HG03439 (cell line): ENCODE measurements around the gene HYAL1.
"Not testable (repeated sequence)": the region's sequence is repeated elsewhere in the genome, so short reads cannot be mapped to it uniquely, and the experiment has no call there.

ENCODE experiments used
- ATAC-seq: cut with Tn5 transposase; IDR thresholded peaks from one replicate; pipeline ENCODE4 v1.9.1; 2021; ENCODE audit warnings: mild to moderate bottlenecking, moderate library complexity; ENCODE audit not compliant: unreplicated experiment

HYAL1 gene

DNA sequence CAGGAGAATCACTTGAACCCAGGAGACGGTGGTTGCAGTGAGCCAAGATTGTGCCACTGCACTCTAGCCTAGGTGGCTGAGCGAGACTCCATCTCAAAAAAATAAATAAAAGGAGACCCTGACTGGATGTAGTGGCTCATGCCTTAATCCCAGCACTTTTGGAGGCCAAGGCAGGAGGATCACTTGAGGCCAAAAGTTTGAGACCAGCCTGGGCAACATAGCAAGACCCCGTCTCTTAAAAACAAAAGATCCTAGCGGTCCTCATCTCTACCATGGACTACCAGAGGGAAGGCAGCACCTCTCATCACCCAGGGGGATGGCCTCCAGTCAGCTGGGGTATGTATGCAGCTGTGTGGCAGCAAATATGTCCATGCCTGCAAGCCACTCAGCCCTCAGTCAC is 41.2 kb downstream of the HYAL1 start:
- not testable (repeated sequence) for ATAC-seq

DNA sequence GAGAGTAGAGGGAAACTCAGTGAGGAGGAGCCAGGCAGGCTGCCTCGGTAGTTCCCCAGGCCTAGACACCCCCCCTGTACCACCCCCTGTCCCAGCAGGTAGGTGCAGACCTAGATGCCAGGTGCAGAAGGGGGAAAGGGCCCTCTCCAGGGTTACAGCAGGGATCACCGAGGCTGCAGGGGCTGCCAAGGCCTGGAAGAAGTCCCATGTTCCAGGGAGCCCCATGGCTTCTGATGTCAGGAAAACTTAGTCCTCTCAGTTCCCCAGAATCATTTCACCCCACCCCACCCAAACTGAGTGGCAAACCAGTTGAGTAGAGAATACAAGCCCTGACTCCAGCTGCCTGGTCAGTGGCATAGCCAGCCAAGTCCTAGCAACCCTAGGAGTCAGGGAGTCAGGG is 41.9 kb downstream of the HYAL1 start:
- no peak for ATAC-seq

DNA sequence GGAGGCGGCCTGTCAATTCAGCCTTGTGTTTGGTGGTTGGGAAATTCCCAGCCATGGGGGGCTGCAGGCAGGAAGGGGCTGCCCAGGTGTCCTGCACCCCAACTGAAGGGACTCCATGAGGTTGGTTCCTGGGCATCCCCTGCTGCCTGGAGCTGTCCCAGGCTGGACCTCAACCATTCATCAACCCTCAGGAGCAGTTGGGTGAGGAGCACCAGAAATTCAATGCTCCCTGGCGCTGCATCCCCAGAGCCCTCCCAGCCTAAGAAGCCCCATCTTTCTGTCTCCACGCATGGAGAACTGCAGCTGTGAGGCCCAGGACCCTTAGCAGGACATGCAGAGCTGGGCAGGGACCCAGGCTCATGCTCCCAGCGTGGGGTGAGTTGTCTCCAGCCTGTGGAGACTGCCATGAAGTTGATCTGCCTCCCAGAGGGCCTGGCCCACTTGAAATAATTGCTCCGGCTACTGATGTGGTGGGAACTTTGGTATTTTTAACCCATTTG is 42.4 kb downstream of the HYAL1 start:
- ATAC-seq: no peak

DNA sequence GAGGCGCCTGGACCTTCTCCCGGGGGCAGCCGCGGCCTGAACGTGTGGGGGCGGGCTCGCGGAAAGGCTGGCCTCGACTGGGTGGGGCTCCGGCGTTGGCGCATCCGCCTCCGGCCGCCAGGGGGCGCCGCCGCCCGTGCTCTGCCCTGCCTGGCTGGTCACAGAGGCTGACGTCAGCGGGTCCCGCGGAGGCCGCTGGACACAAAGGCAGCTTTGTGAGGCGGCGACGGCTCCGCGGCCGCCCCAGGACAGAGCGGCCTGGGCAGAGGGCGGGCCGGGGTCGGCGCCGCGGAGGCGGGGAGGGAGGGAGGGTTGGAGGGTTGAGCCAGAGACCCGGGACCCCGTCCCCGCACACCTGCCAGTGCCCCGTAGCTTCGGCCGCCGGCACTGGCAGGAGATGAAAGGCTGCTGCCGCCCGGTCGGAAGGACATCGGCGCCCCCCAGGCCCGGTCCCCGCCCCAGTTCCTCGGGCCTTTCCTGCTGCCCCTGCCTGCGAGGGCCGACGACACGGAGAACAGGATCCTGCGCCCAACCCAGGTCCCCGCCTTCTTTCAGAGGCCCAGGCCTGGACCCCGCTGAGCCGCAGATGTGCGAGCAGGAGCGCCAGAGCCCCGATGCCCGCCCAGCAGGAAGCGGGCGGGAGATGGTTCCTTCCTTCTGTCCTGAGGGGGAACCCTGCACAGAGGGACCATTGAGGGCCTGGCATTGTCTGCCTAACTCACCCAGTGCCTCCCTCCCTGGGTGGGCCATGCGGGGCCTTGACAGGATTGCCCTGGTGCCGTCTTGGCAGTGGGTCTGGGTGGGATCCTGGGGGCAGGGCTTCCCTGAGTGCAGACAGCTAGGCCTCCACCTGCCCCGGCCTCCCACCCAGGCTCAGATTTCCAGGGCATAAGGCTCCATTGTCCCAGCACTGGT is 43.1 kb downstream of the HYAL1 start:
- ATAC-seq: peak; percentile 78

DNA sequence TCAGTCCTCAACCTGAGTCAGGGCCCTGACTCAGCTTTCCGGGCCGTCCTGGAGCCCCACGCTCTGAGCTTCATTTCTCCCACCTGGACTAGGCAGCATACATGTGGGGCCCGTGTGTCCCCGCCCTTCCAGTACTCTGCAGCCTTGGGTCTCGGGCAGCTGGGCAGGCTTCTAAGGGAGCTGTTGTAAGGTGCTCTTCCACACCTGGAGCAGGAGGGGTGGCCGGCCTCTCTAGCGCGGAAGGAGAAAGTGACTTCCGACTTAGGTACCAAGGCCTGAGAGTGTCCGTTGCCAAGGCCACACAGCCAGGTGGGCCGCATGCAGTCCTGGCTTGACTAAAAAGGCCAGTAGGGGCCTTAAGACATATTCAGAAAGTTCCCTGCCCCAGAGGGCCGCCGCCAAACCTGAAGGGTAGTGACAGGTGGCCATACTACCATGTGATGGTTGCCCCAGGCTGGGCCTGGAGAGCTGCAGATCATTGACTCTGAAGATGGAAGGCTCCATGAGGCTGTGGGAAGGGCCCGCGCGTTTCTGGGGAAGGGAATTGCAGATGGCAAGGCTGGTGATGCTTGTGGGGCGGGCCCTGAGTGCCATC is 43.8 kb downstream of the HYAL1 start:
- ATAC-seq: peak; percentile 23

GRCh38 chr3:50258979-50259378 is 44.4 kb downstream of the HYAL1 start:
- no peak for ATAC-seq

DNA sequence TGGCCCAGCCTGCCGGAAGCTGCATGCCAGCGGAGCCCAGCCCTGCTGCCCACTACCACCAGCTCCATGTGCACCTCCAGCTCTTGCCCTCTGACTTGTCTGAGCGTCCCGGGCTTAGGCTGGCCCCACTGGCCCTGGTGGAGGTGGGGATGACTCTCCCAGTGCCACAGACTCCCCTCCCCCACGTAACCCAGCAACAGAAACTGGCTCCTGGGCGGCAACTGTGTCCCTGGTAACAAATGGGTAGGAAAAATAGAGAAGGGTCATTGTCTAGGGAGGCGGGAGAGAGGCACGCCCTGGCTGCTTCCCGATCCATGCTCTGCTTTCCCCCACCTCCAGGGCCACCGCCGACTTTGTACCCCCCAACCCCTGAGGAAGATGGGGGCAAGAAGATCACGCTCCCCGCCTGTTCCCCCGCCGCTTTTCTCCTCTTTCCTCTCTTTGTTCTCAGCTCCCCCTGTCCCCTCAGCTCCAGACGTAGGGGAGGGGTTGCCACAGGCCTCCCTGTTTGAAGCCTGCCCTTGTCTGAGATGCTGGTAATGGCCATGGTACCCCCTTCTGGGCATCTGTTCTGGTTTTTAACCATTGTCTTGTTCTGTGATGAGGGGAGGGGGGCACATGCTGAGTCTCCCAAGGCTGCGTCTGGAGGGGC is 45.2 kb downstream of the HYAL1 start:
- ATAC-seq: no peak

DNA sequence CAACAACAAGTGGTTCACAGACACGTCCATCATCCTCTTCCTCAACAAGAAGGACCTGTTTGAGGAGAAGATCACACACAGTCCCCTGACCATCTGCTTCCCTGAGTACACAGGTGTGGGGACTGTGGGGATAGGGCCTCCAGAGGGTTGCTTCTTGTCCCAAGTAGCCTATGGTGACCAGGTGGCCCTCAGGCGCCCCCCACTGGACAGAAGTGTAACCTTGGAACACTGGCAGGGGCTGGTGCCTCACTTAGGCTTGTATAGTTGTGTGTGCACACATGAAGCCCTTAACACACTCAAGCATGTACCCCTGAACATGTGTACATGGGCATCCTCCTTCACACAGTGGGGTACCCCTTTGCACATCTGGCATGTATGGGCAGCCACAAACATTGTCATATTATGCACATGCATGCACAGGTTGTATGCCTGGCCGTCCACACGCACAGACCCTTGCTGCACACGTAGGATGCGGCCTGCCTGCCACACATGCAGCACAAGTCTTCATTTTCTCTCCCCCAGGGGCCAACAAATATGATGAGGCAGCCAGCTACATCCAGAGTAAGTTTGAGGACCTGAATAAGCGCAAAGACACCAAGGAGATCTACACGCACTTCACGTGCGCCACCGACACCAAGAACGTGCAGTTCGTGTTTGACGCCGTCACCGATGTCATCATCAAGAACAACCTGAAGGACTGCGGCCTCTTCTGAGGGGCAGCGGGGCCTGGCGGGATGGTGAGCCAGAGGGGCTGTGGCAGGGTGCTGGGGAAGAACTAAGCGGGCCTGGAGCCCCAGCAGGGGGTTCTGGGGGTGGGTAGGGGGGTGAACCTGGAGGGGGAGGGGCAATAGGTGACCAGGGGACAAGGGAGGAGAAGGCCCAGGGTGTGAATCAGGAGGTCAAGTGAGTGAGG is 46.1 kb downstream of the HYAL1 start:
- ATAC-seq: no peak

- ATAC-seq: no peak
These were observed 48.1 kb downstream of the HYAL1 start for GRCh38 chr3:50255251-50255615.

GRCh38 chr3:50254577-50255250 is 48.7 kb downstream of the HYAL1 start:
- ATAC-seq: no peak

DNA sequence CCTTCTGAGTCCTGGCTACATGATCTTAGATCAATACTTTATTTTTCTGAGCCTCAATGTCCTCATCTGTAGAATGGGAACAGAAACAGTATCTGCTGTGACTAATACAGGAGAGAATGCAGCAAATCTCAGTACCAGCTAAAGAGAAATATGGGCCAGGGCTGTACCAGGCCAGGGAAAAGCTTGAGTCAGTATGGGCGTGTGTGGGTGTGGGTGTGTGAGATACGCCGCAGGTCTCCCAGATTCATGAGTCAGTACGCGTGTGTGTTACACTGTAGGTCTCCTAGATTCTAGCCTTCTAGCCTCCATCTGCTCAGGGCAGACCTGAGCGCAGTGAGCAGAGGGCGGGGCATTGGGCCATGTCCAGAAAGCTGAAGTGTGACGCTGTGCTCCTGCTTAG is 52.2 kb downstream of the HYAL1 start:
- ATAC-seq: no peak

- ATAC-seq: no peak
These were observed 52.9 kb downstream of the HYAL1 start for GRCh38 chr3:50250514-50250913.
